ENCODE results near the gene DNAH17.

DNAH17 gene

DNA sequence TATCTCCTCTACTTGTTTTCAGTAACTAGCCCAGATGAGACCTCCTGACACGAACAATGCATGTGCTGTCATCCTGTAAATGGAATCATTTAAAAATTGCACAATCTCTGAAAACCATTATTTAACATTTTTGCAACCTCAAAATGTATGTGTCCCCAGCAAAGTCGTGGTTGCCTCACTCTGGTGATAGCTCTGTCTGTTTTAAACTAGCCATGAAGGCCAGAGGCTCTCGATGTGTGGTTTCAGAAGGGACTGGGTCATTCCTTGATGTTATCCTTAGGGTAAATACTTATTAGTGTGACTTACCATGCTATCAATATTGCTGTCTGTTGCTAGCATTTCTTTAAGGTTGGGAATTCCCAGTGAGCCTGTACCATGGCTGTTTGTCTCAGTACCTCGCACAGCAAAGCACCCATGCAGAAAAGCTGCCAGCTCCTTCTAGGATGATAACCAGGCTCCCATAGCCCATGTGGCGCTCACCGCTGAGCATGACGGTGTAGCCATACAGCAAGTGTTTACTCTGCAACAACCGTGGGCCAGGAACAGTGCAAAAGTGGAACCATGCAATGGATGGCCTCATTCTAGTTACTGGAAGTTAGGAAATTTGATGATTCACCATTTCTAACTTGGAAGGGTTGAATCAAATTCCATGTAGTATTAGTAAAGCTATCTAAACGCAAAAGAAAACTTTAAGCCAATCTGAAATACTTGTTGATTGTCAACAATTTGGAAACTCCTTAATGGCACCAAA, 201.6 kb downstream of the DNAH17 start:
- H3K4me3 ChIP-seq (ENCODE audit: low read depth, low read length): no peak overlapping the region

DNA sequence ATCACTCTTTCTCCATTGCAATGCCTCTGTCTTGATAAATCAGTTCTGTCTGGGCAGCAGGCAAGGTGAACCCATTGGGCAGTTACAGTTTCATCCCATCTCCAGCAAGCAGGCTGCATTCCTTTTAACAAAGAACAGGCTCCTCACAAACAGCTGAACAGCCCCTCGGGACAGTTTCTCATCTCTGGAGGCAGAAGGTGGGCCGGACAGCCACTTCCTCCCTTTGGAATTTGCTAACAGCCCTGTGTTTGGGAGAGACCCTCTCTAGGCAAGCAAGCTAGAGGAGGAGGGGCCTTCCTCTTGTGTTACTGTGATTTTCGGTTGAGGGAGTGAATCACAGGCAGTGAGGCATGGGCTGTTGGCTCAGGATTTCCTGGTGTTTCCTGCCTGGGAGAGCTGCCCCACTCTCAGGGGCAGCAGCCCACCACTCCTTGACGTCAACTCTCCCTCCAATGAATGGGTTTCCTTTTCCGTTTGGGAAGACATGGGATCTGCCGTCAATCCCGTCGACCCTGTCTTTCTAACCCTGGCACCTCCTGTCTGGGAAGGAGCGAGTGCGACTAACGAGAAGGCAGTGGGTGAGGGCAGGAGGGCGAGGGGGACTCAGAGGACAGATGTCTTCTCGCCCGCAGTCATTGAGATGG, 202.4 kb downstream of the DNAH17 start:
- no peak overlapping the region for H3K4me3 ChIP-seq (ENCODE audit: low read depth, low read length)

DNA sequence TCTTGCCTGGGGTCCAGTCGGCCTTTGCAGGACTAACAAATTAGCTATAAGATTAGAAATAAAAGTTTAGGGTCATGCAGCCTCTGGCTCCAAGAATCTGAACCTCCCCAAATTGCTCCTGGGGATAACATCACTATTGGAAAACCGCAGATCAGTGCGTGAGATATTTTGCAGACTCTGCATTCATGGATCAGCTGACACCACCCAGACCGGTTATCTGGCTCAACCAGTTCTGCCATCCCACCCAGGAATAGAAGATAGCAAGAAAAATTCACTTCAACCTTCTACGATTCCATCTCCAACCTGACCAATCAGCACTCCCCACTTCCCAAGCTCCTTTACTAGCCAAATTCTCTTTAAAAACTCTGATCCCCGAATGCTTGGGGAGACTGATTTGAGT, 203.0 kb downstream of the DNAH17 start:
- H3K4me3 ChIP-seq (ENCODE audit: low read depth, low read length): no peak overlapping the region

Data from iPS-11a (cell line).